Measurements from ENCODE around the gene DHX15.

Gene DHX15

DNA sequence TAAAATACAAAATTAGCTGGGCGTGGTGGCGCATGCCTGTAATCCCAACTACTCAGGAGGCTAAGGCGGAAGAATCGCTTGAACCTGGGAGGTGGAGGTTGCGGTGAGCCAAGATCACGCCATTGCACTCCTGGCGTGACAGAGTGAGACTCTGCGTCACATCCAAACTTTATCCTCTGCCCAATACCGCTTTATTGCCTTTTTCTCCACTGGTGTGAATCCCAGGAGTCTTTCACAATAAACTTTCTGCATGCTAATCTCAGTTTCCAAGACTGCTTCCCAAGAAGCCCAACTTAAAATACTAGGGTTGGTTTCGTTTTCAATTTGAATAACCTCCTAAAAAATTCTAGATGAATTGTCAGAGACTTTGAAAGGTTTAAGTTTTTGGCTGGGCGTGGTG lies 27.2 kb upstream of the DHX15 start:
- Histone ChIP-seq H3K4me2 (ENCODE audit: low read depth, low read length, poor library complexity, severe bottlenecking) (no peak overlapping the region), H4K20me1 (ENCODE audit: insufficient read depth, low read length, poor library complexity, severe bottlenecking) (no peaks in the 10 kb centered on the region), H3K9me2 (replicated peaks; ENCODE audit: low read depth, low read length) (no peaks in the 10 kb centered on the region), H3K79me2 (ENCODE audit: insufficient read depth, low read length) (no peaks in the 10 kb centered on the region), H2AFZ (ENCODE audit: low read length) (no peak overlapping the region), H3K36me3 (ENCODE audit: insufficient read depth, low read length) (no peaks in the 10 kb centered on the region), H3K27me3 (ENCODE audit: insufficient read depth, low read length, poor library complexity, severe bottlenecking) (no peaks in the 10 kb centered on the region), H3F3A (ENCODE audit: low read depth) (no peaks in the 10 kb centered on the region), H3K9me3 (ENCODE audit: insufficient read depth, low read depth, low read length) (no peaks in the 10 kb centered on the region), H3K9ac (ENCODE audit: low read depth, low read length, poor library complexity, severe bottlenecking) (no peak overlapping the region), H3K4me3 (ENCODE audit: low read length, poor library complexity, severe bottlenecking) (no peak overlapping the region), H3K4me1 (ENCODE audit: insufficient read depth, low read length, poor library complexity, severe bottlenecking) (no peaks in the 10 kb centered on the region)
- no peak for TF ChIP-seq EZH2phosphoT487 (IDR thresholded peaks at IDR 0.05; ENCODE audit: borderline replicate concordance)
- TF ChIP-seq, protein P1, sequence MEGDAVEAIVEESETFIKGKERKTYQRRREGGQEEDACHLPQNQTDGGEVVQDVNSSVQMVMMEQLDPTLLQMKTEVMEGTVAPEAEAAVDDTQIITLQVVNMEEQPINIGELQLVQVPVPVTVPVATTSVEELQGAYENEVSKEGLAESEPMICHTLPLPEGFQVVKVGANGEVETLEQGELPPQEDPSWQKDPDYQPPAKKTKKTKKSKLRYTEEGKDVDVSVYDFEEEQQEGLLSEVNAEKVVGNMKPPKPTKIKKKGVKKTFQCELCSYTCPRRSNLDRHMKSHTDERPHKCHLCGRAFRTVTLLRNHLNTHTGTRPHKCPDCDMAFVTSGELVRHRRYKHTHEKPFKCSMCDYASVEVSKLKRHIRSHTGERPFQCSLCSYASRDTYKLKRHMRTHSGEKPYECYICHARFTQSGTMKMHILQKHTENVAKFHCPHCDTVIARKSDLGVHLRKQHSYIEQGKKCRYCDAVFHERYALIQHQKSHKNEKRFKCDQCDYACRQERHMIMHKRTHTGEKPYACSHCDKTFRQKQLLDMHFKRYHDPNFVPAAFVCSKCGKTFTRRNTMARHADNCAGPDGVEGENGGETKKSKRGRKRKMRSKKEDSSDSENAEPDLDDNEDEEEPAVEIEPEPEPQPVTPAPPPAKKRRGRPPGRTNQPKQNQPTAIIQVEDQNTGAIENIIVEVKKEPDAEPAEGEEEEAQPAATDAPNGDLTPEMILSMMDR (conservative IDR thresholded peaks at IDR 0.05; ENCODE audit: low read length) = no peak

DNA sequence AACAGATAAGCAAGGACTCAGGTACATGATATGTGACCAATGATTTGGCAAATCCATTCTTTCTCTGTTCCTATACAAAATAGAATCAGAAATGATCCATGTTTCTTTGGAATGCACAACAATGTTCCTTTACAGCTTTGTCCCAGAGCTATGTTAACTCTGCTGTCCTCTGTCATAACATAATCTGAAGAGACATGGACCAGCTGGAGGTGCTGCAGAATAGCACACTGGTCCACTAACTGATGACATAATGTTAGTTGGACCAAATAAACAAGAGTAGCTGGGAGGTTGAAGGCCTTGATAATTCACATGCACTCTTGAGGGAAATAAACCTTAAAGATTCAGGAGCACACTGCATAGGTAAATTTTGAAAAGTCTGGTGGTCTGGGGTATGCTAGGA lies 23.0 kb upstream of the DHX15 start:
- Histone ChIP-seq H4K20me1 (ENCODE audit: insufficient read depth, low read length, poor library complexity, severe bottlenecking) (no peaks in the 10 kb centered on the region), H3K4me2 (ENCODE audit: low read depth, low read length, poor library complexity, severe bottlenecking) (no peak overlapping the region), H3K9ac (ENCODE audit: low read depth, low read length, poor library complexity, severe bottlenecking) (no peak overlapping the region), H3K4me1 (ENCODE audit: insufficient read depth, low read length, poor library complexity, severe bottlenecking) (no peaks in the 10 kb centered on the region), H3K9me2 (replicated peaks; ENCODE audit: low read depth, low read length) (no peaks in the 10 kb centered on the region), H2AFZ (ENCODE audit: low read length) (no peak overlapping the region), H3K36me3 (ENCODE audit: insufficient read depth, low read length) (no peaks in the 10 kb centered on the region), H3K27me3 (ENCODE audit: insufficient read depth, low read length, poor library complexity, severe bottlenecking) (no peaks in the 10 kb centered on the region), H3K9me3 (ENCODE audit: insufficient read depth, low read depth, low read length) (no peaks in the 10 kb centered on the region), H3F3A (ENCODE audit: low read depth) (no peaks in the 10 kb centered on the region), H3K79me2 (ENCODE audit: insufficient read depth, low read length) (no peaks in the 10 kb centered on the region), H3K4me3 (ENCODE audit: low read length, poor library complexity, severe bottlenecking) (no peak overlapping the region)
- TF ChIP-seq EZH2phosphoT487 (IDR thresholded peaks at IDR 0.05; ENCODE audit: borderline replicate concordance) = no peak
- TF ChIP-seq, protein P1 (conservative IDR thresholded peaks at IDR 0.05; ENCODE audit: low read length) = no peak

DNA sequence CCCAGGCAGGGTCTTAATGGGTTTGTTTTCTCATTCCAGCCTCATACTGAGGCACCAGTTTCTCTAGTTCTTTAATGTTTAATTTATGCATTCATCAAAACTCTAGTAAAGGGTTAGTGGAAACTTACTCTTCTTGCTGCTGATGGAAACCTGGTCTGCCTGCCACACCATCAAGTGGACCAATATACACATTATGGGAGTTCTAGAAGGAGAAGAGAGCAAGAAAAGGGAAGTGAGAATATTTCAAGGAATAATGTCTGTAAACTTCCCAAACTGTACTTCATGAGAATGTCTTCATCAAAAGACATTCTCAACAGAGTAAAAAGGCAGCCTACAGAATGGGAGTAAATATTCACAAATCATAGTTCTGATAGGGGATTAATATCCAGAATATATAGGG lies 20.9 kb upstream of the DHX15 start:
- Histone ChIP-seq H4K20me1 (ENCODE audit: insufficient read depth, low read length, poor library complexity, severe bottlenecking) (no peaks in the 10 kb centered on the region), H2AFZ (ENCODE audit: low read length) (no peak overlapping the region), H3F3A (ENCODE audit: low read depth) (no peaks in the 10 kb centered on the region), H3K9me3 (ENCODE audit: insufficient read depth, low read depth, low read length) (no peaks in the 10 kb centered on the region), H3K27me3 (ENCODE audit: insufficient read depth, low read length, poor library complexity, severe bottlenecking) (no peaks in the 10 kb centered on the region), H3K36me3 (ENCODE audit: insufficient read depth, low read length) (no peaks in the 10 kb centered on the region), H3K4me1 (ENCODE audit: insufficient read depth, low read length, poor library complexity, severe bottlenecking) (no peaks in the 10 kb centered on the region), H3K9ac (ENCODE audit: low read depth, low read length, poor library complexity, severe bottlenecking) (no peak overlapping the region), H3K9me2 (replicated peaks; ENCODE audit: low read depth, low read length) (no peaks in the 10 kb centered on the region), H3K4me2 (ENCODE audit: low read depth, low read length, poor library complexity, severe bottlenecking) (no peak overlapping the region), H3K4me3 (ENCODE audit: low read length, poor library complexity, severe bottlenecking) (no peak overlapping the region), H3K79me2 (ENCODE audit: insufficient read depth, low read length) (no peaks in the 10 kb centered on the region)
- TF ChIP-seq, protein P1 (conservative IDR thresholded peaks at IDR 0.05; ENCODE audit: low read length) = no peak
- no peak for TF ChIP-seq EZH2phosphoT487 (IDR thresholded peaks at IDR 0.05; ENCODE audit: borderline replicate concordance)

Data from Loucy (cell line).